Pulmonary artery endothelial cell (primary cell): ENCODE measurements around the gene CCDC117. TPM values are rescaled to one million over a fixed set of nuclear protein-coding genes. Genes with fewer than 3 reads are reported as not detected.

Source experiments
- DNase-seq: peaks from one replicate; pipeline ENCODE4 v3.0.0-alpha.2; 2011; ENCODE audit warnings: low read depth, low spot score
- total RNA-seq: library from RNA; depleted of rRNA; stranded (reverse); fragments of >200 nt; gene quantifications from 2 replicates; pipeline ENCODE4 v1.2.3, GENCODE V29; 2014

Gene CCDC117
- total RNA-seq, 1 donor from 2014 or later: 12.7 TPM

DNA sequence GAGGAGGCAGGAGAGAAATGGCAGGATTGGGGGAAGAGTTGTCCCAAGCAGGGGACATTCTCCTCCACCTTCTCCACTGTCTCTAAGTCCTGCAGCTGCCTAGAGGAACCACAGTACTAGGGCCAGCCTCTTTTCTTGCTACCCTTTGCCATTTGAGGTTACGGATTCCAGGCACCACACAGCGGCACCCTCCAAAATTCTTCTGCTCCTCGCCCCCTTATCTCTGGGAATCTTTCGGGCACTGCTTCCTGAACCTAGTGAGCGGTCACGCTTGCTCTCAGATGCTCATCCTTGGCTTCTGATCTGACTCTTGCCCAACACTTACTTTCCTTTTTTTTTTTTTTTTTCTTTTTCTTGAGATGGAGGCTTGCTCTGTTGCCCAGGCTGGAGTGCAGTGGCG lies 54.4 kb downstream of the CCDC117 start:
- no peak for DNase-seq

DNA sequence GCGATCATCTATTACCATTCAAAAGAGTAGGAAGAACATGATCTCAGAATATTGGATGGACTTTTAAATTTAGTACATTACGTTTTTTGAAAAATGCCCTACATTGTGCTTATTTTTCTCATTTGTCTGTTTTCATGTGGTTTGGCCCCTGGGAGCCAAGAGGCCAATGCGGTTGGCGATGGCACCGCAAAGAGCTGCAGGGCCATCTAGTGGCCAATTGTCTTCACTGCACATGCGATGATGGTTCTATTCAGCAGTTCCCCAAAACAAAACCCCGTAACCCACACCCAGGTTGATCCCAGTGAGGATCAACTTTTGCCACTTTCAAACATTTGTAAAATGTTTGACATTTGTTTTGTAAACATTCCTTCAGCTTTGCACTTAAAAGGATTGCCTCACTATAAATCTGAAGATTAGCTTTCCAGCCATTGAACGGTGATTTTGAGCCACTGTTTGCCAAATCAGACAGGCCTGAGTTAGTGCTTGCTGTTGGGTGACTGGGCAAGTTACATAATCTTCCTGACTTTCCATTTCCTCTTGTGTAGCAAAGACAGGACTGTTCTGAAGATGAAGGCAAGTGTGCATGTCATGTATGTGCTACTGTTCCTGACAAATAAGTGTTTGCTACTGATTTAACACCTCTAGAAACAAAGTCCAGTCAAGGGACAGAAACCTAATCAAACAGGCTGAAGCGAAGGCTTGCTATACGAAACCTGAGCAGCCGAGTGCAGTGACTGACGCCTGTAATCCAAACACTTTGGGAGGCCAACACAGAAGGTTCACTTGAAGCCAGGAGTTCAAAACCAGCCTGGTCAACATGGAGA lies 57.1 kb downstream of the CCDC117 start:
- DNase-seq: peak; percentile 10

DNA sequence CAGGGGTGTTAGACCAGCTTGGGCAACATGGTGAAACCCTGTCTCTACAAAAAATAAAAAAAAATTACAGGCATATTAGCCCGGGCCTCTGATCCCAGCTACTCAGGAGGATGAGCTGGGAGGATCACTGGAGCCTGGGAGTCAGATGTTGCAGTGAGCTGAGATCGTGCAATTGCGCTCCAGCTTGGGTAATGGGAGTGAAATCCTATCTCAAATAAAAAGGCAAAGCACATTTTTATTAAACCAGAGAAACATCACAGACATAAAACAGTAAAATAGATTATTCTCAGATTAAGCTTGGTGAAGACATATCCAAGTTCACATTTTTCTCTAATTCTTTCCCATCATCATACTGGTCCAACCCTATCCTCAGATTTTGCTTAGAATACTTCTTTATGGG lies 57.9 kb downstream of the CCDC117 start:
- DNase-seq: no peak

DNA sequence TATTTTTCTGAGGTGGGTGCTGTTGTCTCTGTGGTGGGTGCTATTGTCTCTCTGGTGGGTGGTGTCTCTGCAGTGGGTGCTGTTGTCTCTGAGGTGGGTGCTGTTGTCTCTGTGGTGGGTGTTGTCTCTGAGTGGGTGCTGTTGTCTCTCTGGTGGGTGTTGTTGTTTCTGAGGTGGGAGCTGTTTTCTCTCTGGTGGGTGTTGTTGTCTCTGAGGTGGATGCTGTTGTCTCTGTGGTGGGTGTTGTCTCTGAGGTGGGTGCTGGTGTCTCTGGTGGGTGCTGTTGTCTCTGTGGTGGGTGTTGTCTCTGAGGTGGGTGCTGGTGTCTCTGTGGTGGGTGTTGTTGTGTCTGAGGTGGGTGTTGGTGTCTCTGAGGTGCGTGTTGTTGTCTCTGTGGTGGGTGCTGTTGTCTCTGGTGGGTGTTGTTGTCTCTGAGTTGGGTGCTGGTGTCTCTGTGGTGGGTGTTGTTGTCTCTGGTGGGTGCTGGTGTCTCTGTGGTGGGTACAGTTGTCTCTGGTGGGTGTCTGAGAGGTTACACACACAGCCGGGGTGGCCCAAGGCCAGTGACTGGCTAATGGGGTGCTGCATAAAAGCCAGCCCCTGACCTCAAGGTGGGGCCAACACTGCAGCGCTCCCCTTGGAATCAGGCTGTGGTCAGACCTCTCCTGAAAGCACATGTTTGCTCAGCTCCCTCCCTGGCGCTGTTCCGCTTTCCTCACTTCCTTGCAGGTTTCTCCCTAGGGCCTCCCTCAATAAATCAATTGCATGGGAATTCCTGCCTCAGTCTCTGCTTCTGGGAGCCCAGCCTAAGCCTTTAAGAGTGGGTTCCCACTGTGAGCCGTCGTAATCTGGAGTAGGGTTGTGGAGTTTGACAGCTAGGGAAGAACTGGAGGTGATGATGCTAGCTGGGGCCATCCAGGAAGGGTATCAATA lies 58.9 kb downstream of the CCDC117 start:
- DNase-seq: no peak

DNA sequence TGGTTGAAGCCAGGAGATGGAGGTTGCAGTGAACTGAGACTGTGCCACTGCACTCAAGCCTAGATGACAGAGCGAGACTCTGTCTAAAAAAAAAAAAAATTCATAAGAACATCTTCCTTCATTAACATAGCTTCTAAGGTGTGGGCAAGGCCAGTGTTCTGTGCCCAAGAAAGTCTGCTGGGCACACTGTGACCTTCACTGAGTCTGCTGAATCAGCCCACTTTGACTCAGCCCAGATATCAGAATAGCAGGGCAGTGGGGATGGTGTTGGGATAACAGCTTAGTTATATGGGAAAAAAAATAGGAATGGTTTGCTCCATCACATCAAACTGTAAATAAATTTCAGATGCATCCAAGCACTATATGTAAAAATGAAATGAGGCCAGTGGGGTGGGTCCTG lies 60.2 kb downstream of the CCDC117 start:
- DNase-seq: no peak

DNA sequence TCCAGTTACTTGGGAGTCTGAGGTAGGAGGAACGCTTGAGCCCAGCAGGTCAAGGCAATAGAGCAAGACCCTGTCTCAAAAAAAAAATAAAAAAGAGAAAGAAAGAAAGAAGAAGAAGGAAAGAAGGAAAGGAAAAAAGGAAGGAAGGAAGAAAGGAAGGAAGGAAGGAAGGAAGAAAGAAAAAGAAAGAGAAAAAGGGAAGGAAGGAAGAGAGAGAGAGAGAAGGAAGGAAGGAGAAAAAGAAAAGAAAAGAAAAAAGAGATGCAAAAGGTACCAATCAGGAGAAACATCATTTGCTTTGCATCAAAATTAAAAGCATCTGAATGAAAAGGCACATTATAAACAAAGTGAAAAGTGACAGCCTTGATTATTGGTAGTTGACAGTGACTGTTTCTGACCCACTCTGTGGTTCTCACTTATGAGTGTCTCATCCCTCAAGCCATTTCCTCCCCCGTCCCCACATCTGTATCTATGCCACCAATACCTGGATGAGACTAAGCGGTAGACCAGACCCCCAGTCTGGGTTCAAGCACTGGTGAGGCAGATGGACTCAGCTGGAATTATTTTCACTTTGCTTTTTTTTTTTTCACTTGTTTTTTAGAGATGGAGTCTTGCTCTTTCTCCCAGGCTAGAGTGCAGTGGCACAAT lies 60.9 kb downstream of the CCDC117 start:
- DNase-seq: no peak

DNA sequence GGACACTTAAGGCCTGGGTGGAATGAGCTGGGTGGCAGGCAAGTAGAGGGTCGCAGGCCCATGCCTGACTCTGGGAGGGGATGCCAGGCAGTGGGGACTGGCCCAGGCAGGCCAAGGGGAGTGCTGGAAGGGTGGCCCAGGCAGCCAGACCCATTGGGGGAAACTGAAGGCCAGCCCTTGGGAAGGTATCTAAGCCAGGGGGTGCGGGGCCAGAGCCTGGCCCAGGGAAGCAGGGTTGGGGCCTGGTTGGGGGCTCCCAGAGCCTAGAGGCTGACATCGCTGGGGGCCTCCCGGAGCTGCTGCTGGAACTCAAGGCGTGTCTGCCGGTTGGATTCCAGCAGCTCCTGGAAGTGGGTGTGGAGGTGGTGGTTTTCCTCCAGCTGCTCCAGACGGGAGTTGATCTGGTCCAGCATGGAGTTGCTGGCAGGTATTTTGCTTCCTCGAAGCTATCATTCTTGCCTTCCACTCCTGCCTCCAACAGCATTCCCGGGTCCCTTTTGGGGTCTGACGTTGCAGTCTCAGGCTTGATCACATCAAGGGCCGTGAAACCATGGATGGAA lies 63.2 kb downstream of the CCDC117 start:
- DNase-seq: no peak

DNA sequence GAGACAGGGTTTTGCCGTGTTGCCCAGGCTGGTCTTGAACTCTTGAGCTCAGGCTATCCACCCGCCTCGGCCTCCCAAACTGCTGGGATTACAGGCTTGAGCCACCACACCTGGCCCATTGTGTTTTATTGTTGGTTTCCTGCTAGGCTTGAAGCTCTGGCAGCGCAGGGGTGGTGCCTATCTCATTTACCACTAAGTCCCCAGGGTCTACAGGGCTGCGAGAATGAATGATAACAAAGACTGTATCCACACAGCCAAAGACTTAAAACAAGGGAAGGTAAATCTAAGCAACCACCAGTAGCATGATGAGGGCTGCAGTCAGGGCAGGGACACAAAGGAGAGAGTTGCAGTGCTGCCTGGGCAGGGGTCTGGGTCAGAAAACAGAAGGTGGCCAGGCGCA lies 65.1 kb downstream of the CCDC117 start:
- DNase-seq: no peak

Other genes with a start within 250 kb of the CCDC117 start
- gene TTC28, start 92.9 kb upstream of the CCDC117 start, total RNA-seq: 15.6 and 16.0 TPM in 2 replicates
- gene CHEK2, start 30.9 kb upstream of the CCDC117 start, total RNA-seq: 11.0 and 15.7 TPM in 2 replicates
- 13.5 and 17.6 TPM in 2 replicates for gene HSCB, start 30.7 kb upstream of the CCDC117 start, total RNA-seq
- 127 and 168 TPM in 2 replicates for gene XBP1, start 27.9 kb downstream of the CCDC117 start, total RNA-seq
- 3.3 and 3.8 TPM in 2 replicates for gene ZNRF3, start 110.9 kb downstream of the CCDC117 start, total RNA-seq